HG03060 (cell line): Measurements from ENCODE around the gene ALDH5A1.
"Not testable (repeated sequence)": the region's sequence is repeated elsewhere in the genome, so short reads cannot be mapped to it uniquely, and the experiment has no call there.

Source experiments
- ATAC-seq: cut with Tn5 transposase; IDR thresholded peaks from one replicate; pipeline ENCODE4 v1.9.1; 2021; ENCODE audit warnings: low read depth, moderate number of reproducible peaks; ENCODE audit not compliant: unreplicated experiment

Gene ALDH5A1

DNA sequence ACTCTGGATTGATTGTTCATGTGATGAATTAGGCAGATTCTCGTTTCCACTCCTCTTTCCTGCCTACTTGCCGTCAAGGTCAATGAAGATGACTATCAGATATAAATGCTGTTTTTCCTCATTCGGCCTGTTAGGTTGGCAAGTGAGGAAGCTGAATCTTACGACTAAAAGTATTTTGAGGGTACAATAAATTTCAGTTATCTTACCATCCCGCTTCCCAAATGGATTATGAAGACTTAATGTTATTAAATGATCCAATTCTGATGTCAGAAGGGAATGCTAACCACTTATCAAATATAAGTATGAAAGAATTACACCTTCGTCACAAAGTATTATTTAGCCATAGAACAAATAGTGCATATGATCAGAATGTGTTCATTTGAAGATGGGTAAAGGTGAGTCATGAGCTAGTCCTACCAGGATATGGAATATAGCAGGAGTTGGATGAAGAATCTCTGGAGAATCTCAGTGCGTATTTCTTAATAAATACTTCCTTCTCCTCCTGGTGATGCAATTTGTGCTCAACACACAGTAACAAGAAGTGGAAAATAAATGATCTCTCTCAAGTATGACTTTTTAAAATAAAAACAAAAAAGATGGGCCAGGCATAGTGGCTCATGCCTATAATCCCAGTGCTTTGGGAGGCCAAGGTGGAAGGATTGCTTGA lies 10.0 kb upstream of the ALDH5A1 start:
- no peak for ATAC-seq

DNA sequence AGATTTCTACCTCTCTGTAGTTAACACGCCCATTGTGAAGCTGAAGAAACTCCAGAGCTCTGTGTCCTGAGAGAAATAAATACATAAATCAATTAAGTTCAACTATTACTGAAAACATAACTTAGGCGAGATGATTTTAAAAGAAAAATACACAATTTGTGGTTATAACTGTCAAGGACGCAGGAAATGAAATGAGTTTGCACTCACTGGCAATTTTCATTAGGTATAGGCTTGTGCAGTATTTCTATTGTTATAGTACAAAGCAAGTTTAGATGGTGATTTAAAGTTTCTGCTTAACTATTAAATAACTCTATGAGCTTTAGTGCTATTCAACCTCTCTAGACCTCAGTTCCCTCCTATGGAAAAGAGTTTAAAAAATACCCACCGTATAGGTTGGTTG lies 8.7 kb upstream of the ALDH5A1 start:
- no peak for ATAC-seq

GRCh38 chr6:24489470-24489869 lies 5.3 kb upstream of the ALDH5A1 start, which contains the start of gene GPLD1:
TSS of gene GPLD1 (minus strand) at chr6:24489578. CDS start at chr6:24489511, 67 bp downstream.
- ATAC-seq: no peak

- ATAC-seq: no peak
Measured at GRCh38 chr6:24489881-24490280, 4.9 kb upstream of the ALDH5A1 start.

DNA sequence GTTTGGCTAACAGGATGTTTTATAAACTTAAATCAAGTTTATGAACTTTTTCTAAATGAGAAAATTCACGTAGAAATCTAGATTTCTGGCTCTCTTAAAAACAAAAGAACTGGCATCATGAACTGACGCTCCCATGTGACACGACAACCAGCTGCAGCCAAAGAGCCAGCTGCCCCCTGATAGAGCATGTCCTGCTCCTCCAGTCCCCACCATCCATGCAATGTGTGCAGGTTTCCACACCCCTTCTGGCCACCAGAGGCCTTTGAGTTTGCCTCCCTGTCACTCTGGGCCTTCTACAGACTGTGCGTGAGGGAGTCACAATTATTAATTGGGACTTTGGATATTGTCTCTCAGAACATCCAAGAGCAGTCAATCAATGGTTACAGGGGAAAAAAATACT lies 3.8 kb upstream of the ALDH5A1 start:
- ATAC-seq: no peak

DNA sequence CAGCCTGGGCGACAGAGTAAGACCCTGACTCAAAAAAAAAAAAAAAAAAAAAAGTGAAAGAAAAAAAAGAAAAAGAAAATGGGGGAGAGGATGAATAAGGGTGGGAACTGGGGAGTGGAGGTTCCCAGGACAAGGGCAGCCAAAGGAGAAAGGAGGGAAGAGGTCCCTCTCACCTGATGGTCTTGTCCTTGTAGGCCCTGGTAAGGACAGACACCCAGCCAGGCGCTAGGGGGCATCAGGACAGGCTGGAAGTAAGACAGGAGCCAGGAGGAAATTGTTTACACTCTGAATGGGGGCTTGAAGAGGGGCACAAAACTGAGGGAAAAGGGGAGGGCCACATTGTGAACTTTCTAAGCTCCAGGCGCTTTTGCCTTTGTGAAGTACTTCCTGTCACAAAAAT lies 2.3 kb upstream of the ALDH5A1 start:
- ATAC-seq: no peak

- ATAC-seq: no peak
Measured at GRCh38 chr6:24493945-24494820, 586 bp upstream of the ALDH5A1 start.

DNA sequence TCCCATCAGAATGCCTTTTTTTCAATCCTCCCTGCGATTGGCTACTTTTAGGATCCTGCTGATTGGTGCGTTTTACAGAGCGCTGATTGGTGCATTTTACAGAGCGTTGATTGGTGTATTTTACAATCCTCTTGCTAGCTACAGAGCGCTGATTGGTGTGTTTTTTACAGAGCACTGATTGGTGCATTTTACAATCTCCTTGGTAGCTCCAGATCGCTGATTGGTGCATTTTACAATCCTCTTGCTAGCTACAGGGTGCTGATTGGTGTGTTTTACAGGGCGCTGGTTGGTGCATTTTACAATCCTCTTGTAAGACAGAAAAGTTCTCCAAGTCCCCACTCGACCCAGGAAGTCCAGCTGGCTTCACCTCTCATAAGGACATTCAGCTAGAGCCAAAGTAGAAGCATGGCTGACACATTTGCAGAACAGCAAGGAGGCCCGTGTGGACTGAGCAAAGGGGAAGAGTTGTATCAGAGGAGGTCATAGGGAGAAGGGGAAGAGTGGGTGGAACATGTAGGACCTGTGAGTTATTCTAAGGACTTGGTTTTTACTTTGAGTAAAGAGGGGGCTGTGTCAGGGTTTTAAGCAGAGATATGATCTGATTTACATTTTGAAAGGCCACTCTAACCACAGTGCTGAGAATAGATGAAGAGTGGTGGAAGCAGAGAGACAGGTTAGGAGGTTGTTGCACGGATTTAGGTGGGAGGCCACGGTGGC lies 2.6 kb downstream of the ALDH5A1 start:
- no peak for ATAC-seq

- no peak for ATAC-seq
Measured at GRCh38 chr6:24500683-24501082, 5.9 kb downstream of the ALDH5A1 start.

- ATAC-seq: no peak
Measured at GRCh38 chr6:24501374-24501773, 6.6 kb downstream of the ALDH5A1 start.

DNA sequence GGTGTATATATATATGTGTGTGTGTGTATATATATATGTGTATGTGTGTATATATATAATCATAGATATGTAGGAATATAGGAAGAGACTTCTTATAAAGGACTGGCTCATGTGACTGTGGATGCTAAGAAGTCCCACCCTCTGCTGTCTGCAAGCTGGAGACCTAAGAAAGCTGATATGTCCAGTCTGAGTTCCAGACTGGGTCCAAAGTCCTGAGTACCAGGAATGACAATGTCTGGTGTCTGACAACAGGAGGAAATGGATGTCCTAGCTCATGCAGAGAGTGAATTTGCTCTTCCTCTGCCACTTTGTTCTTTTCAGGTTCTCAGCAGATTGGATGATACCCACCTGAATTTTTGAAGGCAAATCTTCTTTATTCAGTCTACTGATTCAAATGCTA lies 7.1 kb downstream of the ALDH5A1 start:
- no peak for ATAC-seq

DNA sequence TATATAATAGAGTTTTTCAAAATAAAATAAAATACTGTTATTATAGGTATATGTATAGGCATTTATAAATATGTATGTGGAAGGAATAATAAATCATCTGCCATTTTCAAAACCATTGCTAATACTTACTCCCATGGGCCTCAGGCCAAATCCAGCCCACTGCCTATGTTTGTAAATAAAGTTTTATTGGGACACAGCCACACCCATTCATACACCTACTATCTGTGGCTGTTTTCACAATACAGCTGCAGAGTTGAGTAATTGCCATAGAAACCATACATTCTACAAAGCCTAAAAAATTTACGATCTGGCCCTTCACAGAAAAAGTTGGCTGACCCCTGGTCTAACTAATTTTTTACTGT lies 9.5 kb downstream of the ALDH5A1 start:
- ATAC-seq: no peak

DNA sequence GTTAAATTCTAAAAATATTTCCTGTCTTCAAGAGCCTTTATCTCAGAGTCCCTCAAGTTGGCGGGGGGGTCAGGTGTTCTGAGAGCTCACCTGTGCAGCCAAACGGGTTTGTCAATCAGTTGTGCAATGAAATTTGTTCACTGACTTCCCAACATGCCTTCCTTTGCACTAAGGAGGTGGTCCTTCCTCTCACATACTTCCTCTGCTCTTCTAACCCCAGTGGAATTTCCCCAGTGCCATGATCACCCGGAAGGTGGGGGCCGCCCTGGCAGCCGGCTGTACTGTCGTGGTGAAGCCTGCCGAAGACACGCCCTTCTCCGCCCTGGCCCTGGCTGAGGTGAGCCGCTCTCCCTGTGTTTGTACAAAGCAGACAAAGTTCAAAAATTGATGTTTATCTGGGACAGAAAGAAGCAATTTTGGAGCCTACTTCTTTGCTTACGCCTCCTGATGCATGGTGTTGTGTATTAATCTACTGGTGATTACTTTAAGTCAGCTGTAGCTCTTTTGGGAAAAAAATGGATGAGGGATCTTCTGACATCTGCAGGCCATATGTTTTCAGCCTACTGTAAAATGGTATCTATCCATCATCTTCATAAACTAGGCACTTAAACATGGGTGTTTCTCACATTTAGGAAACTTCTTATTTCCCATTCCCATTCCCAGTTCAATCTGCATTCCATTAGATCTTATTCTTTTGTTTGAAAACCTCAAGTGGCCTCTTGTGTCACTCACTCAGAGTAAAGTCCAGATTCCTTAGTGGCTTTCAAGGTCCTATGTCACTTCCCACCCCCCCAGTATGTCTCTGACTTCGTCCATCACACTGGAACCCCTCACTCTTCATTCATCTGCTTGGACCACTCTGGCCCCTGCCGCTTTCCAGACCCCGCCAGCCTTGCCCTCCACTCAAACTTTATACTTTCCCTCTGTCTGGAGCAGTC lies 10.1 kb downstream of the ALDH5A1 start:
- ATAC-seq: no peak

DNA sequence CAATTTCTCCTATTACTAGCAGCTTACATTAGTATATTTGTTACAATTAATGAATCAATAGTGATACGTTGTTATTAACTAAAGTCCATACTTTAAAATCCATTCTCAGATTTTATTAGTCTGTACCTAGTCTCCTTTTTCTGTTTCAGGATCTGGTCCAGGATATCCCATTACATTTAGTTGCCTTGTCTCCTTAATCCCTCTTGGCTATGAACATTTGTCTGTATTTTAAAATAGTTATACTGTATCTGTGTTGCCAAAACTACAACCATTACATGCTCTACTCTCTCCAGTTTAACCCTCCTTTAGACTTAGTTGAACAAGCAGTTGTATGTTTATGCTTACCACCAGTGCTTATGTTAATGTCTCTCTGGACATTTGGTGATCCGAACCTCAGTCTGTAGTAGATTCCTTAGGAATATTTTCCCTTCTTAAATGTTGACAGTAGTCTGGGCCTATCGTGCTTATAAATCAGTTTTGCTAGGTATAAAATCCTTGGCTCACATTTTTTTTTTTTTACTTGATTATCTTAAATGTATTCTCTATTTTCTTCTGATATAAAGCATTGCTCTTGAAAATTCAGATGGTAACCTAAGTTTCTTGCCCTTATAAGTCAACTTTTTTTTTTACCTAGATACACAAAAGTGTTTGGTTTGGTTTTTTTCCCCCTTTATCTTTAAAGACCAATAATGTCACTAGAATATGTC lies 12.2 kb downstream of the ALDH5A1 start:
- ATAC-seq: no peak

DNA sequence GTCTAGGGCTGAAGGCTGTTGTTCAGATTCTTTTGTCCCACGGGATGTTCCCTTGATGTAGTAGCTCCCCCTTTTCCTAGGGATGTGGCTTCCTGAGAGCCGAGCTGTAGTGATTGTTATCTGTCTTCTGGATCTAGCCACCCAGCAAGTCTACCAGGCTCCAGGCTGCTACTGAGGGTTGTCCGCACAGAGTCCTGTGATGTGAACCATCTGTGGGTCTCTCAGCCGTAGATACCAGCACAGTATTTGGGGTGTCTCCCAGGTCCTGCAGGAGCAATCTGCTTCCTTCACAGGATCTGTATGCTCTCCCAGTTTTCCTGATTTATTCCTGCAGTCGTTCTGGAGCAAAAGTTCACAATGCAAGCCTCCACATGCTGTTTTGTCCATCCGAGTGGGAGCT lies 17.2 kb downstream of the ALDH5A1 start:
- ATAC-seq: not testable (repeated sequence)

GRCh38 chr6:24513602-24514001 lies 18.8 kb downstream of the ALDH5A1 start:
- ATAC-seq: no peak

DNA sequence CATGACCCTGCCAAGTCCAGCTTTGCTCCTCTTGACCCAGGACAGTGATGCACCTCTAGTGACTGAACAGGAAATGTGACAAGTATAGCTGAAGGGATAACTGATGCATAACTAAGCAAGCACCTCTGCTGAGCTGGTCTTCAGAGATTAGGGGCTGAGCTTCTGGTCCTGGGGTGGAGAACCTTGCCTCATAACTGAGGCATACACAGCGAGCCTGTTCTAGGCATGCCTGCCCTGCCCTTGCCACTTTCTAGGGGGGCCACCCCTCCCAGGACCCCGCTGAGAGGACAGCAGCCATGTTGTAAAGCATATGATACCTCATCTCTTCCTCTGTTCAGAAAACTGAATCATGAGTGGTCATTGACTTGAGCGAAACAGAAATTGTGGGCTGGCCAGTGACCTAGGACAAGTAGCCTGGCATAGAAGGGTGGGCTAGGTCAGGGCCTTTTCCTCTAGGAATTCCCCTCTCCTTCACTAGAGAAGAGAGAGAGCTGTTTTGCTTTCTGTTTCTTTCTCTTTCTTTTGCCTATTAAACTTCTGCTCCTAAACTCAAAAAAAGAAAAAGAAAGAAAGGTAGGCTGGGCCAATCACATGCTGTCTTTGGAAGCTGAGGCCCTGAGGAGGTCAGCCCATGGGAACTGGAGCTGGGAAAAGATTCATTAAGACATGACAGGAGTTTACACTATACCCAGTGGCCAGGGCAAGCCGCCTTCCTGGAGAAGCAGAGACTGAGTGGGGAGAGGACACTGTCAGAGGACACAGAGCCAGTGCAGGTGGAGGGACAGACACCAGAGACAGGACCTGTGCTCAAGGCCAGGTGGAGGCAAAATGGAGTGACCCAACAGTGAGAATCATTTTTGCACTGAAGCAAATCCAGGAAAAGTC lies 23.1 kb downstream of the ALDH5A1 start:
- ATAC-seq: peak; percentile 77

DNA sequence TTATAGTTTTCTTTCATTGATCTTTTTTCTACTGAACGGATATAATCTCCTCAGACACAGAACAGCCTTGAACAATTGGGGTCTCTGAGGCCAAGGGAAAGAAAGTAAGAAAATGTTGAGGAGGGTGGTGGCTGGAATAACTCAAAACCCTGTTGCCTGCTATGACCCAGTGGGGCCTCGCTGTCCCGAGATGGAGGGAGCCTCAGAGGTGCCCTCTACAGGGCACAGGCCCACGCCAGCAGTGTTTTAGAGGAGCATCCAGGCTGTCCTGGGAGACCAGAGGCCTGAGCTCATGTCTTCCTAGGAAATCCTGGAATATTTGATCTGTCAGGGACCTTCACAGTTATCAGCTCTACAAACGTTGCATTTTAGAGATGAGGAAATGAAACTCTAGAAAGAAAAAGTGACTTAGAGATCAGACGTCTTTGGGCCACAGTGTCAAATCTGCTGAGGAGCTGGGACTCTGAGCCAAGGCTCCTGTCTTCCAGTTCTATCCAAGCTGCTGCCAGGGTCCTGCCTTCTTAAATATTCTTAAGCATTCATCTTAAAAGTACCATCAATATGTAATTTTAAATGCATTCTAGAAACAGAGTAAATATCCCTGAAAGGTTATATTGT lies 26.3 kb downstream of the ALDH5A1 start:
- no peak for ATAC-seq
